ENCODE results near the gene LITAFD. TPM values are rescaled to one million over a fixed set of nuclear protein-coding genes. Genes with fewer than 3 reads are reported as not detected.
"Not testable (repeated sequence)": the region's sequence is repeated elsewhere in the genome, so short reads cannot be mapped to it uniquely, and the experiment has no call there.

Gene LITAFD
- not detected for total RNA-seq

DNA sequence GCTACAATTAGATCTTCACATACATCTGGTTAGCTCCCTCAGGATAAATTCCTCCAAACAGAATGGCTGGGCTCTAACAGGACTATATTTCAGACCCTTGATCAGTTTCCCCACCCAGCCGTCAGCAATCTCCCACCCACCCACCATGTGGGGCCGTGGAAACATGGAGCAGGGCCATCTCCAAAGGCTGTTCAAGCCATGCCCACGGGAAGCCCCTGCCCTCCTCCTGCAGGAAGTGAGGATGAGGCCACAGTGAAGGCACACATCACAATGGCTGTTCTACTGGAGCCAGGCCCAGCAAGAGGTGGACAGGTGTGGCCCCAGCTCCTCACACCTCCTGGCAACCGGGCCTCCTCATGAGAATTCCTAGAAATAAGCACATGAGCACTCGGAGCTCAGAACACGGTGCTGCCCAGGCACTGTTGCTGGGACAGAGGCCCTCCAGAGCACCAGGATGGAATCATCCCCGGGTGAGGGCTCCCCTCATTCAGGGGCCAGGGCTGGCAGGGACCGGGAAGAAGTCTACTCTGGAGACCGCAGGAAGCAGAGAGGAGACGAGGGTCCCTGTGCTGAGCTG lies at the start of gene LITAFD:
Gene LITAFD, plus strand, starts transcription at position 311 of the 577 bp plus-strand sequence. CDS start 2,005 bp downstream, outside the sequence.
- Histone ChIP-seq H3K27ac (no peak within 1 kb of the TSS), H3K4me1 (peaks cover 0 to 33% (median 14%) of the 10 kb centered on the region in 4 donors), H3K4me3 (no peak within 1 kb of the TSS), H3K36me3 (no peaks in the 10 kb centered on the region), H3K9me3 (no peaks in the 10 kb centered on the region), H3K27me3 (peaks cover 0 to 35% of the 10 kb centered on the region in 2 donors)
- no peak for TF ChIP-seq POLR2A (IDR thresholded peaks at IDR 0.05)
- TF ChIP-seq EP300 (IDR thresholded peaks at IDR 0.05): no peak
- TF ChIP-seq, protein P1, sequence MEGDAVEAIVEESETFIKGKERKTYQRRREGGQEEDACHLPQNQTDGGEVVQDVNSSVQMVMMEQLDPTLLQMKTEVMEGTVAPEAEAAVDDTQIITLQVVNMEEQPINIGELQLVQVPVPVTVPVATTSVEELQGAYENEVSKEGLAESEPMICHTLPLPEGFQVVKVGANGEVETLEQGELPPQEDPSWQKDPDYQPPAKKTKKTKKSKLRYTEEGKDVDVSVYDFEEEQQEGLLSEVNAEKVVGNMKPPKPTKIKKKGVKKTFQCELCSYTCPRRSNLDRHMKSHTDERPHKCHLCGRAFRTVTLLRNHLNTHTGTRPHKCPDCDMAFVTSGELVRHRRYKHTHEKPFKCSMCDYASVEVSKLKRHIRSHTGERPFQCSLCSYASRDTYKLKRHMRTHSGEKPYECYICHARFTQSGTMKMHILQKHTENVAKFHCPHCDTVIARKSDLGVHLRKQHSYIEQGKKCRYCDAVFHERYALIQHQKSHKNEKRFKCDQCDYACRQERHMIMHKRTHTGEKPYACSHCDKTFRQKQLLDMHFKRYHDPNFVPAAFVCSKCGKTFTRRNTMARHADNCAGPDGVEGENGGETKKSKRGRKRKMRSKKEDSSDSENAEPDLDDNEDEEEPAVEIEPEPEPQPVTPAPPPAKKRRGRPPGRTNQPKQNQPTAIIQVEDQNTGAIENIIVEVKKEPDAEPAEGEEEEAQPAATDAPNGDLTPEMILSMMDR (IDR thresholded peaks at IDR 0.05): no peak
- no peak for DNase-seq (ENCODE audit: low spot score in 2 of 2)
- WGBS, 2 donors: 67 to 77% methylated on average over 9 of the region's 10 CpGs

DNA sequence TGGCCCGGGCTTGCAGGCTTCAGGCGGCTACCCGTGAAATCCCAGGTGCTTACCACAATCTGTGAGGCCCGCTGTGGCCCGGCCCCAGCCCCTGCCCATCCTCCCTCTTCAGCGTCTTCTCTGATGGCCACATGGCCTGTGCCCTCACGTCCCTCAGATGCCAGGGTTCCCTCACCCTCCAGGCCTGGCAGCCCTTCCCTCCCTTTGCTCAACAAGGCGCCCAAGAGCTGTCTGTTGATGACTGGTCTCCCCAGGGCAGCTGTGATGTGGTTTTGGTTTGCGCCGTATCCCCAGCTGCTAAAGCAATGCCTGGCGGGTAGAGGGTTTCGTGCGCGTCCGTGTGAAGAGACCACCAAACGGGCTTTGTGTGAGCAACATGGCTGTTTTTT lies 49.4 kb upstream of the LITAFD start:
- WGBS, 2 donors: 79 to 82% methylated on average over 16 of the region's 16 CpGs
- TF ChIP-seq EP300 (IDR thresholded peaks at IDR 0.05) (no peak), POLR2A (IDR thresholded peaks at IDR 0.05) (no peak)
- TF ChIP-seq, protein P1 (IDR thresholded peaks at IDR 0.05): no peak

DNA sequence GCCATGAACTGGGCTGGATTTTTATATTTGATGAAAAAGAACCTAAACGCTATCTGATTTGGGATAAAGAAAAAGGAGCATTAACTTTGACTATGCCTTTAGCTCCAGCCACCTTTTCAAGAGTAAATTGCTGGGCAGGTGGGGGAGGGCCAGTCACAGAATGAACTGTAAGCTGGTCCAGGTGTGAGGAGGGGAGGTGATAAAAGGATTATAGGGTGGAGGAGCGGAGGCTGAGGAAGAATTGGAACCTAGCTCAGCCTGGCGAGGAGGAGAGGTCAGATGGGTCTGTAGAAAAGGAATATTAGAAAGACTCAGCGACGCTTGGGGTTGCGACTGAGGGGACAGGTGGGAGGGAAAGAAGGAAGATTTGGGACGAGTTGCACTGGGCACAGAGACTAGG lies 45.4 kb upstream of the LITAFD start:
- H3K36me3 ChIP-seq: peaks cover 0 to 10% (median 0%) of the 10 kb centered on the region in 3 donors
- DNase-seq (ENCODE audit: low spot score in 2 of 2); H3K4me3 ChIP-seq; H3K9me3 ChIP-seq; H3K27me3 ChIP-seq: not testable (repeated sequence)
- peak overlapping the region in 1 of 4 donors; percentile 36 for H3K27ac ChIP-seq
- WGBS, 2 donors: 74 to 79% methylated on average over 7 of the region's 7 CpGs
- peaks cover 0 to 29% (median 2%) of the 10 kb centered on the region in 4 donors for H3K4me1 ChIP-seq

More for the DNA sequence above, 49.4 kb upstream of the LITAFD start:
- DNase-seq (ENCODE audit: low spot score in 2 of 2): no peak
- Histone ChIP-seq H3K36me3 (peaks cover 0 to 42% (median 3%) of the 10 kb centered on the region in 3 donors), H3K27ac (peak overlapping the region in 1 of 4 donors; percentile 19), H3K4me1 (peaks cover 0 to 17% (median 2%) of the 10 kb centered on the region in 4 donors), H3K27me3 (no peaks in the 10 kb centered on the region), H3K4me3 (no peak overlapping the region), H3K9me3 (no peaks in the 10 kb centered on the region)

DNA sequence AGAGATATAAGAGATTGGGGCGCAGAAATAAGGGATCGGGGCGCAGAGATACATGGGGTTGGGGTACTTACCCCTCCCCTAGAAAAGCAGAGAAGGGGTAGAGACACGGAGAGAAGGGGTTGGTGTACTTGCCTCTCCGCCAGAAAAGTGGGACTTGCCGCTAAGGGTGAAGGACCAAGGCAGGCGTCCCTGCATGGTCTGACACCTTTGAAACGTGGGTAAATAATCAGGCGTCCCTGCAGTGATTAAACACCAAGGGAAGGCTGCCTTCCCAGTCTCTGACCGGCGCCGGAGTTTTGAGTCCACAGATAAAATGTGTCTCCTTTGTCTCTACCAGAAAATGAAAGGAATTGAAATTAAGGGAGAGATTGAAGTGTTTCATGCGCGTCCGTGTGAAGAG lies 44.6 kb upstream of the LITAFD start:
- H3K27ac ChIP-seq: peak overlapping the region in 1 of 4 donors; percentile 43
- not testable (repeated sequence) for H3K9me3 ChIP-seq; H3K36me3 ChIP-seq; H3K4me3 ChIP-seq; H3K27me3 ChIP-seq; DNase-seq (ENCODE audit: low spot score in 2 of 2)
- peaks cover 0 to 29% (median 2%) of the 10 kb centered on the region in 4 donors for H3K4me1 ChIP-seq
- WGBS, 2 donors: 91% methylated on average over 15 of the region's 15 CpGs

DNA sequence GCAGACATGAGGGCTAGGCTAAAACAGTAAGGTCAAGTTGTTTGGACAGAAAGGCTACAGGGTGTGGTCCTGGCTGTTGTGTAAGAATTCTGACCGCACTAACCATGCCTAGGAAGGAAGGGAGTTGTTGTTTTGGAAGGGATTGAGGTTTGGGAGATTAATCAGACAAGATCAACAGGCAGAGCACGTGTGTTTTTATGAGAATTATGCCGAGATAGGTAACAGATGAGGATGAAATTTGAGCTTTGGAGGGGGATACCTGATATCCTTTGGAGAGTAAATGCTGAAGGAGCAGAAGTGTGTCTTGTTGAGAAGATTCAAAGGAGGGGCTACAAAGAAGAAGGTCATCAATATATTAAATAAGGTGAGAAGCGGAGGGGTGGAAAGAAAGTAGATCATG lies 40.1 kb upstream of the LITAFD start:
- not testable (repeated sequence) for H3K27me3 ChIP-seq; DNase-seq (ENCODE audit: low spot score in 2 of 2); H3K36me3 ChIP-seq; H3K9me3 ChIP-seq
- H3K4me3 ChIP-seq: peak overlapping the region in 1 of 4 donors; percentile 29
- H3K4me1 ChIP-seq: peaks cover 0 to 36% (median under 1%) of the 10 kb centered on the region in 4 donors
- peak overlapping the region in 2 of 4 donors; percentile 36 to 74 for H3K27ac ChIP-seq
- 54 to 55% methylated on average over 4 of the region's 4 CpGs for WGBS, 2 donors
- peak in 1 of 2 donors; percentile 34 for TF ChIP-seq EP300 (IDR thresholded peaks at IDR 0.05)

DNA sequence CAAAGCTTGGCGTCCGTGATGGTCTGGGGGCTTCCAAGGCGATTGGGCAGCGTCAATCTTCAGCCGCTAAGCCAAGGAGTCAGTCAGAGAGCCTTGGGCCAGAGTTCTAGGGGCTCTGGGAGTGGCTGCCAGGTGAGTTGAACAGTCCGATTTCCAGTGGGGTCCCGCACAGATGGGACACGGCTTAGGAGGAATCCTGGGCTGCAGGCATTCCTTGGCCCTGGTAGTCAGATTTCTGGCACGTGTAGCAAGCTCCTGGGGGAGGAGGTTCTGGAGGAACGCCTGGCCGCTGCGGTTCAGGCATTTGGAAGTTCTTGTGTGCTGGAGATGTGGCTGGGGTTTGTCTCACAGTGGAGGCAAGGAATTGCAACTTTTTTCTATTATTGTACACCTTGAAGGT lies 38.9 kb upstream of the LITAFD start:
- Histone ChIP-seq H3K4me3 (peak overlapping the region in 1 of 4 donors; percentile 29), H3K4me1 (peaks cover 0 to 40% (median 4%) of the 10 kb centered on the region in 4 donors)

DNA sequence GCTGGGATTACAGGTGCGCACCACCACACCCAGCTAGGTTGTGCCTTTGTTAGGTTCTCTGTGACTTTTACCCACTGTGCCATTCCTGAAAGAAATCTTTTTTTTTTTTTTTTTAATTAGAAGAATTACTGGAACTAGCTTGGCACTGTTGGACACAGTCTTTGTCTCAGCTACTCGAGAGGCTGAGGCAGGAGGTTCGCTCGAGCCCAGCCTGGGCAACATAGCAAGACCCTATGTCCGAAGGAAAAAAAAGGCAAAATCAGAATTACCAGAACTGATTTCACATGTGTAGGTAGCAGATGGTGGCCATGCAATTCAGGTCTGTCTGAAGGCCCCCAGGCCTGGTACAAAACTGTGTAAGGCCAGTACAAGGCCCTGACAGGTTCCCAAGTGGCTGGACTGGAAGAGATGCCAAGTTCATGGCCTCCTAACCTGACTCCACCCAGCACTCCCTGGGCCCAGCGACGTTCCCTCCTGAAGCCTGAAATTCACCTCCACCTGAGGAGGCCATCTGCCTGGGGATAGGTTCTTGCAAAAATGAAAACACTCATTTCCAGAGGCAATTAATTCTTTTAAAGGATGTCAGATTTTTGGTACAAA lies 36.4 kb upstream of the LITAFD start:
- H3K9me3 ChIP-seq: no peaks in the 10 kb centered on the region
- no peak for DNase-seq (ENCODE audit: low spot score in 2 of 2)
- H3K4me1 ChIP-seq: peaks cover 0 to 55% (median 11%) of the 10 kb centered on the region in 4 donors
- H3K4me3 ChIP-seq: no peak overlapping the region
- peak overlapping the region in 1 of 4 donors; percentile 24 for H3K27ac ChIP-seq
- peaks cover 0 to 39% (median 0%) of the 10 kb centered on the region in 3 donors for H3K36me3 ChIP-seq
- no peaks in the 10 kb centered on the region for H3K27me3 ChIP-seq
- WGBS, 2 donors: 88 to 89% methylated on average over 7 of the region's 7 CpGs
- TF ChIP-seq POLR2A (IDR thresholded peaks at IDR 0.05) (no peak), EP300 (IDR thresholded peaks at IDR 0.05) (no peak)
- TF ChIP-seq, protein P1 (IDR thresholded peaks at IDR 0.05): no peak

More for the DNA sequence above, 38.9 kb upstream of the LITAFD start:
- 68 to 76% methylated on average over 5 to 12 of the region's 12 CpGs for WGBS, 2 donors
- not testable (repeated sequence) for DNase-seq (ENCODE audit: low spot score in 2 of 2); H3K9me3 ChIP-seq; H3K27me3 ChIP-seq
- H3K36me3 ChIP-seq: peaks cover 0 to 14% (median 0%) of the 10 kb centered on the region in 3 donors
- H3K27ac ChIP-seq: peak overlapping the region in 1 of 4 donors; percentile 64

Measured in tibial nerve (tissue), 4 donors.